HepG2 (cell line): ENCODE data around the gene CLCA2. TPM values are rescaled to one million over a fixed set of nuclear protein-coding genes. Genes with fewer than 3 reads are reported as not detected.

Experiments
- ATAC-seq: fragments of 200-7000 bp; cut with Tn5 transposase; 3 replicates; pipeline ENCODE4 v1.9.1; 2020; ENCODE audit warnings: mild to moderate bottlenecking, moderate library complexity
- BruUV-seq: library from RNA; stranded (reverse); fragments of 400-500 nt; replicated peaks from 2 replicates; lab custom pipeline; 2021; lab: Mats Ljungman, UMichigan
- CTCF ChIA-PET: fragments of 300-600 bp; formaldehyde crosslinking; extraction: SDS; loops from one replicate; lab custom pipeline; 2021; ENCODE audit warnings: low total read pairs, inconsistent platforms, low intra/inter-chr PET ratio; lab: Yijun Ruan, JAX
- POLR2A ChIA-PET: fragments of 350-600 bp; sonication (Branson Sonifier 250); formaldehyde crosslinking; loops from one replicate; lab custom pipeline; 2020; ENCODE audit warnings: antibody characterized with exemption, inconsistent platforms; lab: Yijun Ruan, JAX
- DNase-seq: peaks from one replicate; pipeline ENCODE4 v3.0.0-alpha.2; 2015; ENCODE audit warnings: low spot score
- FAIRE-seq: peaks from 3 replicates; lab custom pipeline; 2011; peaks lifted over from hg19 to GRCh38; lab: Jason Lieb, UNC
- H2AFZ ChIP-seq: one replicate; pipeline ENCODE4 v1.6.1; 2011; ENCODE audit warnings: low read length, inconsistent platforms
- H3K27ac ChIP-seq: fragments of 300-600 bp; 3 replicates; pipeline ENCODE4 v1.8.0; 2011; ENCODE audit warnings: mixed run types, mild to moderate bottlenecking, mixed read lengths, low read length, inconsistent platforms; ENCODE audit not compliant: insufficient read depth; ENCODE audit errors: extremely low read length
- H3K27me3 ChIP-seq, 2 experiments: fragments of 200-600 bp in 1 of 2; 2 replicates in 1 of 2; 3 replicates in 1 of 2; pipeline versions ENCODE4 v1.6.0 to v1.8.0; 2011; ENCODE audit warnings: low read length in 2 of 2, mild to moderate bottlenecking in 2 of 2, moderate library complexity in 2 of 2, inconsistent platforms in 1 of 2; ENCODE audit not compliant: insufficient read depth in 2 of 2, control insufficient read depth in 1 of 2
- H3K36me3 ChIP-seq, 2 experiments: fragments of 200-600 bp in 1 of 2; replicated peaks in 1 of 2; 2 replicates in 1 of 2; 3 replicates in 1 of 2; pipeline versions ENCODE4 v1.5.1 to v1.8.0; 2011; ENCODE audit warnings: low read length in 2 of 2, inconsistent platforms in 1 of 2; ENCODE audit not compliant: insufficient read depth in 2 of 2, control insufficient read depth in 1 of 2
- H3K4me1 ChIP-seq: 2 replicates; pipeline ENCODE4 v1.5.1; 2012; ENCODE audit warnings: low read length, inconsistent platforms; ENCODE audit not compliant: insufficient read depth
- H3K4me2 ChIP-seq: 2 replicates; pipeline ENCODE4 v1.6.0; 2011; ENCODE audit warnings: low read depth, low read length, inconsistent platforms
- H3K4me3 ChIP-seq, 3 experiments: fragments of 200-600 bp in 1 of 3; sonication (generic), shearing (Covaris generic) in 1 of 3; replicated peaks in 1 of 3; 2 replicates each; pipeline ENCODE4 v1.5.1; 2011 to 2016; ENCODE audit warnings: low read length in 3 of 3, inconsistent platforms in 2 of 3, low read depth in 2 of 3, mild to moderate bottlenecking in 2 of 3, control low read depth in 1 of 3, mixed read lengths in 1 of 3; ENCODE audit not compliant: insufficient read depth in 1 of 3
- H3K79me2 ChIP-seq: one replicate; pipeline ENCODE4 v1.6.1; 2011; ENCODE audit warnings: low read length, inconsistent platforms; ENCODE audit not compliant: insufficient read depth
- H3K9ac ChIP-seq: 2 replicates; pipeline ENCODE4 v1.6.0; 2011; ENCODE audit warnings: mild to moderate bottlenecking, low read depth, low read length, inconsistent platforms; ENCODE audit not compliant: insufficient read depth
- H3K9me3 ChIP-seq: 2 replicates; pipeline ENCODE4 v1.5.1; 2012; ENCODE audit warnings: mild to moderate bottlenecking, low read length
- H4K20me1 ChIP-seq: 2 replicates; pipeline ENCODE4 v1.6.0; 2011; ENCODE audit warnings: inconsistent platforms, mild to moderate bottlenecking, low read length, moderate library complexity; ENCODE audit not compliant: insufficient read depth
- MEIS2 ChIP-seq: sonication (generic); formaldehyde crosslinking; IDR thresholded peaks from 2 replicates; pipeline ENCODE4 v1.9.0; 2021; ENCODE audit warnings: mild to moderate bottlenecking, missing genetic modification reagents
- SMC3 ChIP-seq: IDR thresholded peaks from 2 replicates; pipeline ENCODE4 v1.6.1; 2011; ENCODE audit warnings: low read length, improper control_type of control experiment
- STAT5B ChIP-seq: sonication (generic); formaldehyde crosslinking; IDR thresholded peaks from 2 replicates; pipeline ENCODE4 v1.4.0; 2020; ENCODE audit warnings: missing genetic modification reagents
- ZNF441 ChIP-seq: sonication (generic); formaldehyde crosslinking; IDR thresholded peaks from 2 replicates; pipeline ENCODE4 v1.7.0; 2021; ENCODE audit warnings: missing genetic modification reagents, borderline replicate concordance
- in situ Hi-C: cut with HindIII; loops from 2 replicates; pipeline ENCODE4 v1.10.0; 2017; ENCODE audit warnings: low pct_unique_long_range_greater_than_20kb; ENCODE audit not compliant: extremely low pct_ligation_motif_present
- intact Hi-C: fragments of 100-400 bp; cut with micrococcal nuclease; formaldehyde crosslinking; loops from one replicate; pipeline ENCODE4 v1.10.0; 2022; ENCODE audit not compliant: unreplicated experiment
- polyA plus RNA-seq, 8 experiments: library from polyadenylated mRNA; depleted of rRNA in 3 of 8; stranded (reverse) in 7 of 8; unstranded in 1 of 8; fragments of >200 nt; fragmentation: Illumina TruSeq in 4 of 8; extraction: Trizol in 4 of 8; gene quantifications; 2 replicates each; pipeline versions ENCODE4 v1.2.1 to v1.2.3, GENCODE V29; 2011 to 2016; ENCODE audit warnings: low read depth in 4 of 8, missing spikeins in 1 of 8, mixed read lengths in 1 of 8; ENCODE audit not compliant: insufficient read depth in 1 of 8
- total RNA-seq, 5 experiments: library from RNA; depleted of rRNA; stranded (reverse); fragments of >200 nt; fragmentation: Illumina TruSeq; extraction: Trizol; gene quantifications; 2 replicates each; pipeline ENCODE4 v1.2.3, GENCODE V29; 2016; ENCODE audit warnings: low read depth in 1 of 5
- TF ChIP-seq, protein P1 (sequence below): sonication (generic); formaldehyde crosslinking; IDR thresholded peaks from 2 replicates; pipeline ENCODE4 v1.4.0; 2020; ENCODE audit warnings: mild to moderate bottlenecking, missing genetic modification reagents

The CLCA2 gene
- total and polyA plus RNA-seq, 2 of the 13 experiments (the other 11 are each of a cell fraction or from before 2014, with no cell fraction given), result not detected

GRCh38 chr1:86387916-86388627 is 35.9 kb upstream of the CLCA2 start (continued):
- no peak for TF ChIP-seq STAT5B (CRISPR knock-in tag)
- TF ChIP-seq ZNF441 (CRISPR knock-in tag), result no peak
- TF ChIP-seq SMC3, result no peak

DNA sequence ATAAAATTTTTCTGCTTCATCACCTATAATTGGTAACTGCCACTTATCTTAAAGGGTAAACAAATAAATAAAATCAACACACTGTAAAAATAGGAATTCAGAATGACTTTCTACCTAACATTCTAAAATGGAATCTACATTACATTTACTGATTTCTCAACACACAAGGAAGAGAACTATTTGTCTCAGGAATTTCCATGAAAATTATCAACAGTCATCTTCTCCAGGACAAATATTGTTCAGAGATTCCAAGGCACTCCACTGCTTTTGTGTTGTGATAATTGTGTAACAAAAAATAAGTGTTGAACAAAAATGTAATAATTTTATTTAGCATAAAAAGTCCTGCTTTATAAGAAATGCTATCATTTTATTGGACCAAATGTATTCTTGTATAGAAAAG is 35.2 kb upstream of the CLCA2 start:
- no peaks in the 10 kb centered on the region for H3K79me2 ChIP-seq

GRCh38 chr1:86389307-86389706 is 34.7 kb upstream of the CLCA2 start:
- POLR2A ChIA-PET, result no interaction called here
- intact Hi-C loops (no loop called here), in situ Hi-C loops (loop anchor here (10.0 kb wide), 1 partner anchor 115 kb away; no protein-coding TSS in a partner anchor)
- H3K4me2 ChIP-seq, result no peak overlapping the region
- H3K4me1 ChIP-seq, result no peaks in the 10 kb centered on the region
- no peaks in the 10 kb centered on the region for H3K27me3 ChIP-seq
- DNase-seq, result no peak
- no peak for FAIRE-seq
- H3K9me3 ChIP-seq, result no peaks in the 10 kb centered on the region
- H3K9ac ChIP-seq, result no peak overlapping the region
- CTCF ChIA-PET, result no interaction called here
- no peaks in the 10 kb centered on the region for H3K79me2 ChIP-seq
- H3K27ac ChIP-seq, result no peak overlapping the region
- no peaks in the 10 kb centered on the region for H4K20me1 ChIP-seq
- TF ChIP-seq MEIS2 (CRISPR knock-in tag), result no peak
- no peaks in the 10 kb centered on the region for H3K36me3 ChIP-seq
- no TSS peak for BruUV-seq
- no peak for ATAC-seq
- no peak overlapping the region for H2AFZ ChIP-seq
- no peak overlapping the region for H3K4me3 ChIP-seq

More for the DNA sequence above, 35.2 kb upstream of the CLCA2 start:
- H3K4me3 ChIP-seq, result no peak overlapping the region
- H3K27me3 ChIP-seq, result no peaks in the 10 kb centered on the region
- POLR2A ChIA-PET, result no interaction called here
- BruUV-seq, result no TSS peak
- no peaks in the 10 kb centered on the region for H3K4me1 ChIP-seq
- no peaks in the 10 kb centered on the region for H3K9me3 ChIP-seq
- no peak overlapping the region for H3K27ac ChIP-seq
- H4K20me1 ChIP-seq, result no peaks in the 10 kb centered on the region
- TF ChIP-seq, protein P1, sequence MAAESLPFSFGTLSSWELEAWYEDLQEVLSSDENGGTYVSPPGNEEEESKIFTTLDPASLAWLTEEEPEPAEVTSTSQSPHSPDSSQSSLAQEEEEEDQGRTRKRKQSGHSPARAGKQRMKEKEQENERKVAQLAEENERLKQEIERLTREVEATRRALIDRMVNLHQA, result no peak
- H3K4me2 ChIP-seq, result no peak overlapping the region
- H3K9ac ChIP-seq, result no peak overlapping the region
- DNase-seq, result no peak
- no peak for ATAC-seq
- no peaks in the 10 kb centered on the region for H3K36me3 ChIP-seq
- in situ Hi-C loops, result loop anchor here (10.0 kb wide), 1 partner anchor 116 kb away; no protein-coding TSS in a partner anchor
- FAIRE-seq, result no peak
- no peak overlapping the region for H2AFZ ChIP-seq
- intact Hi-C loops, result no loop called here
- CTCF ChIA-PET, result no interaction called here
